HFFc6 (cell line): ENCODE results near the gene AVP. TPM values are rescaled to one million over a fixed set of nuclear protein-coding genes. Genes with fewer than 3 reads are reported as not detected.
"Not testable (repeated sequence)": the region's sequence is repeated elsewhere in the genome, so short reads cannot be mapped to it uniquely, and the experiment has no call there.

Source experiments
- DNase-seq: peaks from one replicate; pipeline ENCODE4 v3.0.0-alpha.2; 2018
- H3K27ac Mint-ChIP-seq: 2 replicates; pipeline ENCODE4 v1.8.0; 2020; ENCODE audit warnings: mild to moderate bottlenecking, mixed read lengths
- H3K27me3 Mint-ChIP-seq: 2 replicates; pipeline ENCODE4 v1.8.0; 2021; ENCODE audit warnings: mild to moderate bottlenecking, moderate library complexity, mixed read lengths; ENCODE audit not compliant: insufficient read depth
- H3K36me3 Mint-ChIP-seq: 2 replicates; pipeline ENCODE4 v1.8.0; 2021; ENCODE audit warnings: low read depth, mixed read lengths
- H3K4me1 Mint-ChIP-seq: 2 replicates; pipeline ENCODE4 v1.8.0; 2020; ENCODE audit warnings: low read depth, mixed read lengths
- H3K4me3 Mint-ChIP-seq: 2 replicates; pipeline ENCODE4 v1.8.0; 2020; ENCODE audit warnings: mild to moderate bottlenecking, moderate library complexity, mixed read lengths
- H3K9me3 Mint-ChIP-seq: 2 replicates; pipeline ENCODE4 v1.8.0; 2020; ENCODE audit warnings: mild to moderate bottlenecking, mixed read lengths
- CTCF ChIP-seq: fragments of 200-600 bp; sonication (generic); IDR thresholded peaks from 2 replicates; pipeline ENCODE4 v1.5.0; 2021; ENCODE audit warnings: antibody characterized with exemption, mild to moderate bottlenecking
- total RNA-seq, 6 experiments: library from RNA; stranded (reverse); fragmentation: NEBNext Ultra II Directional; extraction: Animal tissue kit (Norgen Biotek cat#: 25700); gene quantifications; 2 replicates in 1 of 6; 3 replicates in 5 of 6; pipeline ENCODE4 v1.2.3, GENCODE V29; 2021

Gene AVP
- total RNA-seq, 6 experiments from 2014 or later = not detected

- no peak overlapping the region for H3K27ac Mint-ChIP-seq
- H3K27me3 Mint-ChIP-seq = peaks cover 1% of the 10 kb centered on the region; the same call in 1 of the 2 replicates
- peaks cover 4% of the 10 kb centered on the region for H3K4me1 Mint-ChIP-seq
- peaks cover 2% of the 10 kb centered on the region for H3K36me3 Mint-ChIP-seq
- no peak for DNase-seq
- no peak for TF ChIP-seq CTCF
- peaks cover 3% of the 10 kb centered on the region; the same call in 1 of the 2 replicates for H3K9me3 Mint-ChIP-seq
- H3K4me3 Mint-ChIP-seq = no peak overlapping the region
Observed at GRCh38 chr20:3128275-3128984, 43.9 kb upstream of the AVP start.

DNA sequence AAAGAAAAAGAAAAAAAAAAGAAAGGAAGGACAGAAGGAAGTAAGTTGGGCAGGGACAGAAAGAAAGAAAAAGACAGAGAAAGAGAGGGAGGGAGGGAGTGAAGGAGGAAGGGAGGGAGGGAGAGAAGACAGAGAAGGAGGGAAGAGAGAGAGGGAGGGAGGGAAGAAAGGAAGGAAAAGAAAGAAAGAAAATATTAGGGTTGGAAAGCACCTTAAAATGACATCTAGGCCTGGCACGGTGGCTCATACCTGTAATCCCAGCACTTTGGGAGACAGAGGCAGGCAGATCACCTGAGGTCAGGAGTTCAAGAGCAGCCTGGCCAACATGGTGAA lies 42.0 kb upstream of the AVP start:
- peaks cover 4% of the 10 kb centered on the region for H3K36me3 Mint-ChIP-seq
- H3K27me3 Mint-ChIP-seq = peaks cover 2% of the 10 kb centered on the region; the same call in 1 of the 2 replicates
- H3K9me3 Mint-ChIP-seq = peaks cover 4% of the 10 kb centered on the region; the same call in 1 of the 2 replicates
- no peak overlapping the region for H3K4me3 Mint-ChIP-seq
- peaks cover 10% of the 10 kb centered on the region for H3K4me1 Mint-ChIP-seq
- no peak for DNase-seq
- no peak overlapping the region for H3K27ac Mint-ChIP-seq
- TF ChIP-seq CTCF = no peak

DNA sequence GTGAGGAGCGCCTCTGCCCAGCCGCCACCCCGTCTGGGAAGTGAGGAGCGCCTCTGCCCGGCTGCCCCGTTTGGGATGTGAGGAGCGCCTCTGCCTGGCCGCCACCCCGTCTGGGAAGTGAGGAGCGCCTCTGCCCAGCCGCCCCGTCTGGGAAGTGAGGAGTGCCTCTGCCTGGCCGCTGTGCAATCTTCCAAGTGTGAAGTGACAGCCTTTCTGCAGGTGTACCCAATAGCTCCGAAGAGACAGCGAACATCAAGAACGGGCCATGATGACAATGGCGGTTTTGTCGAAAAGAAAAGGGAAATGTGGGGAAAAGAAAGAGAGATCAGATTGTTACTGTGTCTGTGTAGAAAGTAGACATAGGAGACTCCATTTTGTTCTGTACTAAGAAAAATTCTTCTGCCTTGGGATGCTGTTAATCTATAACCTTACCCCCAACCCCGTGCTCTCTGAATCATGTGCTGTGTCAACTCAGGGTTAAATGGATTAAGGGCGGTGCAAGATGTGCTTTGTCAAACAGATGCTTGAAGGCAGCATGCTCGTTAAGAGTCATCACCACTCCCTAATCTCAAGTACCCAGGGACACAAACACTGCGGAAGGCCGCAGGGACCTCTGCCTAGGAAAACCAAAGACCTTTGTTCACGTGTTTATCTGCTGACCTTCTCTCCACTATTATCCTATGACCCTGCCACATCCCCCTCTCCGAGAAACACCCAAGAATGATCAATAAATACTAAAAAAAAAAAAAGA lies 41.4 kb upstream of the AVP start:
- not testable (repeated sequence) for H3K4me3 Mint-ChIP-seq, H3K4me1 Mint-ChIP-seq, H3K36me3 Mint-ChIP-seq, H3K27me3 Mint-ChIP-seq, H3K27ac Mint-ChIP-seq, H3K9me3 Mint-ChIP-seq, DNase-seq

- H3K36me3 Mint-ChIP-seq = not testable (repeated sequence)
Observed at GRCh38 chr20:3124773-3125560, 40.4 kb upstream of the AVP start.

GRCh38 chr20:3124163-3124562 lies 39.6 kb upstream of the AVP start:
- not testable (repeated sequence) for DNase-seq

More at GRCh38 chr20:3124773-3125560, 40.4 kb upstream of the AVP start:
- not testable (repeated sequence) for H3K27ac Mint-ChIP-seq, DNase-seq, H3K4me1 Mint-ChIP-seq, H3K4me3 Mint-ChIP-seq, H3K9me3 Mint-ChIP-seq, H3K27me3 Mint-ChIP-seq

GRCh38 chr20:3123542-3123941 lies 39.0 kb upstream of the AVP start:
- Mint-ChIP-seq H3K27ac (no peak overlapping the region), H3K4me3 (no peak overlapping the region), H3K9me3 (peaks cover 4% of the 10 kb centered on the region; the same call in 1 of the 2 replicates), H3K27me3 (peaks cover 5% of the 10 kb centered on the region; the same call in 1 of the 2 replicates), H3K36me3 (peaks cover 4% of the 10 kb centered on the region), H3K4me1 (peaks cover 10% of the 10 kb centered on the region)
- no peak for TF ChIP-seq CTCF
- no peak for DNase-seq

More at GRCh38 chr20:3124163-3124562, 39.6 kb upstream of the AVP start:
- not testable (repeated sequence) for H3K4me3 Mint-ChIP-seq, H3K27me3 Mint-ChIP-seq, H3K27ac Mint-ChIP-seq, H3K9me3 Mint-ChIP-seq, H3K4me1 Mint-ChIP-seq, H3K36me3 Mint-ChIP-seq
